KMS-11 (cell line): Measurements from ENCODE around the gene DNAH10.

Experiments
- H2AFZ ChIP-seq: fragments of 200-600 bp; sonication (generic); 2 replicates; pipeline ENCODE4 v1.6.1; 2016; ENCODE audit warnings: antibody characterized with exemption, mixed run types, low read depth
- H3K27ac ChIP-seq: fragments of 200-600 bp; sonication (generic); 2 replicates; pipeline ENCODE4 v1.6.1; 2016; ENCODE audit warnings: mild to moderate bottlenecking, mixed run types
- H3K27me3 ChIP-seq: fragments of 200-600 bp; sonication (generic); 2 replicates; pipeline ENCODE4 v1.6.1; 2017; ENCODE audit warnings: mild to moderate bottlenecking, low read depth, mixed run types, moderate library complexity; ENCODE audit not compliant: insufficient read depth
- H3K36me3 ChIP-seq: fragments of 200-600 bp; sonication (generic); 2 replicates; pipeline ENCODE4 v1.6.1; 2017; ENCODE audit warnings: mild to moderate bottlenecking, mixed run types; ENCODE audit not compliant: insufficient read depth
- H3K4me1 ChIP-seq: fragments of 200-600 bp; sonication (generic); 2 replicates; pipeline ENCODE4 v1.6.1; 2016; ENCODE audit warnings: mild to moderate bottlenecking, low read depth, mixed run types; ENCODE audit not compliant: poor library complexity, severe bottlenecking
- H3K4me2 ChIP-seq: fragments of 200-600 bp; sonication (generic); 2 replicates; pipeline ENCODE4 v1.7.0; 2016; ENCODE audit warnings: mild to moderate bottlenecking, mixed run types
- H3K4me3 ChIP-seq: fragments of 200-600 bp; sonication (generic); IDR thresholded peaks from 2 replicates; pipeline ENCODE4 v1.6.1; 2017; ENCODE audit warnings: low read depth, low read length, mixed read lengths; ENCODE audit not compliant: insufficient read depth
- H3K79me2 ChIP-seq: fragments of 200-600 bp; sonication (generic); 2 replicates; pipeline ENCODE4 v1.6.1; 2016; ENCODE audit warnings: low read depth, mixed run types; ENCODE audit not compliant: insufficient read depth
- H3K9ac ChIP-seq: fragments of 200-600 bp; sonication (generic); 2 replicates; pipeline ENCODE4 v1.6.1; 2016; ENCODE audit warnings: mild to moderate bottlenecking, mixed run types
- H4K20me1 ChIP-seq: fragments of 200-600 bp; sonication (generic); 2 replicates; pipeline ENCODE4 v1.6.1; 2016; ENCODE audit warnings: mild to moderate bottlenecking, mixed run types; ENCODE audit not compliant: insufficient read depth
- CTCF ChIP-seq: fragments of 200-600 bp; sonication (generic); conservative IDR thresholded peaks from 2 replicates; pipeline ENCODE4 v1.6.1; 2017; ENCODE audit warnings: low read depth, mild to moderate bottlenecking, antibody characterized with exemption, low read length, moderate library complexity, mixed read lengths

Gene DNAH10

DNA sequence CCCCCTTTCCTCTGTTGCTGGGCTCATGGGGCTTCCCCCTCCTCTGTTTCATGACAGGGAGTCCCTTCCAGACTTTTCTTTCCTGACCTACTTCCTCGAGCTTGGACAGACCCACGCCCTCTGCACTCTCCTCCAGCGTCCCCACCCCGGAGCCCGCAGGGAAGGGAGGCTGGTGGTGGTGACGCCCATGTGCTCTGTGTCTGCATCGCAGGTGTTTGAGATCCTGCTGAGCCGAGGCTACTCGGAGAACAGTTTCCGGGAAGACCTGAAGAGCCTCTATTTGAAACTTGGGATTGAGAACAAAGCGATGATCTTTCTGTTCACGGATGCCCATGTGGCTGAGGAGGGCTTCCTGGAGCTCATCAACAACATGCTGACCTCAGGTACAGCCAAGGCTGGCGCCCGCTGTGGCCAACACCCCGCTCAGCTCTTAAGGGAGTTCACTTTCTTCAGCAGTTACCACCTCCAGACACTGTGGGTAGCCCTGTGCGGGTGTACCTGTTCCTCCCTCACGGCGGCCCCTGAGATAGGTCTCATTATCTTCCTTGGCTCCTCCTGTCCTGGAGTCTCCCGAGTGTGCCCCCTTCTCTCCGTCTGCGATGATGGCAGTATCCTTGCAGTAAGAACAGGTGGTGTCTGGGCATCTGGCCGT is 125.0 kb downstream of the DNAH10 start:
- no peaks in the 10 kb centered on the region for H4K20me1 ChIP-seq
- H3K4me1 ChIP-seq: no peaks in the 10 kb centered on the region
- no peak overlapping the region for H2AFZ ChIP-seq
- TF ChIP-seq CTCF: no peak
- no peak overlapping the region for H3K9ac ChIP-seq
- H3K36me3 ChIP-seq: no peaks in the 10 kb centered on the region
- H3K4me3 ChIP-seq: no peak overlapping the region
- H3K27me3 ChIP-seq: no peaks in the 10 kb centered on the region
- no peaks in the 10 kb centered on the region for H3K79me2 ChIP-seq
- H3K27ac ChIP-seq: no peak overlapping the region
- H3K4me2 ChIP-seq: no peak overlapping the region

DNA sequence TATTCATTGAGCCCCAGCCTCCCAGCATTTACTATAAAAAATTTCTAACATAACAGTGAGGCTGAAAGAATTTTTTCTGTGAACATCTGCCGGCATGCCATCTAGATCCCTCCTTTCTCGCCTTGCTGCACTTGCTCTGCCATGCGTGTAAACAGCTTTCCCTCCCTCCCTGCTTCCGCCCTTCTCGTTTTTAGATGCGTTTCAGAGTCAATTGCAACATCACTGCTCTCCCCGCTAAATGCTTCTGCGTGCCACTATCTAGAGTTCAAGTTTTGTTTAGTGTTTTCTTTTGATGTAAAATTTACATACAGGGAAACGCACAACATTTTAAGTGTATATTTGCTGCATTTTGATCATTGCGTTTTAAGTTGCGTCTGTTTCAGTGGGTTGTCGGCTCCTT is 126.9 kb downstream of the DNAH10 start:
- TF ChIP-seq CTCF: no peak
- no peak overlapping the region for H2AFZ ChIP-seq
- no peaks in the 10 kb centered on the region for H4K20me1 ChIP-seq
- H3K9ac ChIP-seq: no peak overlapping the region
- no peaks in the 10 kb centered on the region for H3K79me2 ChIP-seq
- no peaks in the 10 kb centered on the region for H3K36me3 ChIP-seq
- H3K4me1 ChIP-seq: no peaks in the 10 kb centered on the region
- no peak overlapping the region for H3K4me3 ChIP-seq
- no peaks in the 10 kb centered on the region for H3K27me3 ChIP-seq
- H3K4me2 ChIP-seq: no peak overlapping the region
- H3K27ac ChIP-seq: no peak overlapping the region

DNA sequence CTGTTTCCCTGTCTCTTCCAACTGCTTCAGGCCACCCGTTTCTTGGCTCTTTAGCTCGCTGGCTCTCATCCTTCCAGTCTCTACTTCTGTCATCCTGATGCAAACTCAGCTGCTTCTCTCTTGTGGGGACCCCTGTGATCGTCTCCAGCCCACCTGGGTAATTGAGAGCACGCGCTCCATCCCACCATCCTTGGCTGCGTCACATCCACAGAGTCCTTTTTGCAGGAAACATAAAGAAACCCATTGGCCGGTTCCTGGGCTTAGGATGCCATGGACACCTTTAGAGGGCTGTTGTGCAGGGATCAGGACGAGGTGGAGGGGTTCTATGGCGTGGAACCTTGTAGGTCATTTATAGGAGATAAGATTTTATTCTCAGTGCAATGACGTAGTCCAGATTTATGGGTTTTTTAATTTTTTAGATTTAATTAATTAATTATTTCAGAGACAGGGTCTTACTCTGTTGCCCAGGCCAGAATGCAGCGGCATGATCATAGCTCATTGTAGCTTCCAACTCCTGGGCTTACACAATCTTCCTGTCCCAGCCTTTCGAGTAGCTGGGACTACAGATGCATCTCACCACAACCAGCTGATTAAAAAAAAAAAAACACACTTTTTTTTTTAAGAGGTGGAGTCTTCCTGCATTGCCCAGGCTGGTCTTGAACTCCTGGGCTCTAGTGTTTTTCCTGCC is 127.9 kb downstream of the DNAH10 start:
- Histone ChIP-seq H3K4me3 (no peak overlapping the region), H3K4me1 (no peaks in the 10 kb centered on the region), H4K20me1 (no peaks in the 10 kb centered on the region), H3K4me2 (no peak overlapping the region), H3K36me3 (no peaks in the 10 kb centered on the region), H2AFZ (no peak overlapping the region), H3K27ac (no peak overlapping the region), H3K79me2 (no peaks in the 10 kb centered on the region), H3K9ac (no peak overlapping the region), H3K27me3 (no peaks in the 10 kb centered on the region)
- TF ChIP-seq CTCF: no peak

DNA sequence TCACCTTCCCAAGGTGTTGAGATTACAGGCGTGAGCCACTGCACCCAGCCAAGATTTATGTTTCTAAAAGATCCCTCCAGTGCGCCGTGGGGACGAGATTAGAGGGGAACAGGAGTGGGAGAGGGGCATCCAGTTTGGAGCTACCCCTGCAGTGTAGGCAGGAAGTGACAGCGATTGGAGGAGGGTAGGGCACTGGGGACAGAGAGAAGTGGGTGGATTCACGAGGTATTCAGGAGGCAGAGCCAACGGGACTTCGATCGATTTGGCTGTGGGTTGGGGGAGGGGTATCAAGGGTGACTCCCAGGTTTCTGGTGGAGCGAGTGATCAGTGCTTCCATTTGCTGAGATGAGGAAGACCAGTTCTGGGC is 128.4 kb downstream of the DNAH10 start:
- Histone ChIP-seq H3K4me1 (no peaks in the 10 kb centered on the region), H3K27me3 (no peaks in the 10 kb centered on the region), H3K79me2 (no peaks in the 10 kb centered on the region), H4K20me1 (no peaks in the 10 kb centered on the region), H3K4me2 (no peak overlapping the region), H2AFZ (no peak overlapping the region), H3K36me3 (no peaks in the 10 kb centered on the region), H3K27ac (no peak overlapping the region), H3K4me3 (no peak overlapping the region), H3K9ac (no peak overlapping the region)
- TF ChIP-seq CTCF: no peak
